Activated CD4-positive, alpha-beta memory T cell treated with anti-CD3 and anti-CD28 coated beads for 36 hours (primary cell): ENCODE results near the gene ELOVL5. TPM values are rescaled to one million over a fixed set of nuclear protein-coding genes. Genes with fewer than 3 reads are reported as not detected.
A peak's percentile ranks its signal among the peaks of the same experiment; 100 is the strongest.

Experiments
- CTCF ChIA-PET: fragments of 350-600 bp; sonication (Branson Sonifier 250); formaldehyde crosslinking; loops from one replicate; lab custom pipeline; 2021; ENCODE audit warnings: antibody characterized with exemption, inconsistent platforms; lab: Charles Lee
- POLR2A ChIA-PET: fragments of 350-600 bp; sonication (Branson Sonifier 250); formaldehyde crosslinking; loops from one replicate; lab custom pipeline; 2021; ENCODE audit warnings: antibody characterized with exemption; lab: Charles Lee
- DNase-seq: peaks from one replicate; pipeline ENCODE4 v3.0.0-alpha.2; 2020
- H3K27ac Mint-ChIP-seq: one replicate; pipeline ENCODE4 v1.8.0; 2021; ENCODE audit warnings: mixed read lengths
- H3K27me3 Mint-ChIP-seq: one replicate; pipeline ENCODE4 v1.8.0; 2021; ENCODE audit warnings: mixed read lengths
- H3K36me3 Mint-ChIP-seq: one replicate; pipeline ENCODE4 v1.8.0; 2021; ENCODE audit warnings: mixed read lengths
- H3K4me1 Mint-ChIP-seq: one replicate; pipeline ENCODE4 v1.8.0; 2021; ENCODE audit warnings: low read depth, mixed read lengths
- H3K4me3 Mint-ChIP-seq: one replicate; pipeline ENCODE4 v1.8.0; 2021; ENCODE audit warnings: mild to moderate bottlenecking, mixed read lengths
- H3K9me3 Mint-ChIP-seq: one replicate; pipeline ENCODE4 v1.8.0; 2021; ENCODE audit warnings: mixed read lengths
- intact Hi-C: fragments of 100-400 bp; cut with micrococcal nuclease; formaldehyde crosslinking; loops from one replicate; pipeline ENCODE4 v1.15.1; 2023
- total RNA-seq, 2 experiments: library from RNA; stranded (reverse); gene quantifications; one replicate each; pipeline ENCODE4 v1.2.3, GENCODE V29; 2021

The ELOVL5 gene
- total RNA-seq, 2 experiments from 2014 or later = 112 to 121 TPM

DNA sequence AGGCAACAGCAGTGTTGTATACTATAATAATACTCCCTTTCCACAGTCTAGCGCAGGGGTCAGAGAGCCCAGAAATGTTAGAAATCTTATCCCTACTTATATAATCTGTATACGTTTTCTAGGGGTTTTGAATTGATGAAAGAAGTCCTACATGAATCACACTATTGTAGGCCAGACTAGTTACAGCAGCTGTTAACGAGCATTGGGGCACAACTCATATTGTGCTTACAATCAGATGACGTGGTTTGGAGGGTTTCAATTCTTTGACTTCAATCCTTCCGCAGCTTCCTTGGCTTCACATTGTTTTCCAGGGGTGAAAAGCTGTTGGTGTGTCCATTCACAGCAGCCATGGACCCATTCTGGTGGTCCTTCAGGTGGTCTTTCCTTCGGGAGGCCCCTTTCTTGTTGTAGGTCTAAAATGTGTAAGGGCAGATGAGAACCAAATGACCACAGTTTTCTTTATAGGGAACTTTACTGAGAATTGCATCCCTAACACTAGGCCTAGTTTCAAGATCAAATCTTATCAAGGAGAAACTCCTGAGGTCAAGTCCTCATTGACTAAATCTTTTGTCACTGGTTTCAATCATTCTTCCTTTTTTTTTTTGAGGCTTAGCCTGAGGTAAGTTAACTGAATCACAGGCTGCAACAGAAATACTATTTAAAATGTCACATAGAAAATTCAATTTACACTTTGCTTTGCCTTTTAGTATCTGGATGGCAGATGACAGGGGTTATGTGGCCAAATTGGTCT is 79.7 kb downstream of the ELOVL5 start:
- CTCF ChIA-PET = interaction anchor here (2.1 kb wide), 1 partner anchor 98 kb away, joined by 7 read pairs; no protein-coding TSS in a partner anchor
- H3K36me3 Mint-ChIP-seq = peaks cover 65% of the 10 kb centered on the region
- H3K4me1 Mint-ChIP-seq = peaks cover 11% of the 10 kb centered on the region
- H3K27ac Mint-ChIP-seq = peak overlapping the region; percentile 53
- H3K9me3 Mint-ChIP-seq = no peaks in the 10 kb centered on the region
- POLR2A ChIA-PET = no interaction called here
- intact Hi-C loops = no loop called here
- H3K27me3 Mint-ChIP-seq = no peaks in the 10 kb centered on the region
- no peak for DNase-seq
- no peak overlapping the region for H3K4me3 Mint-ChIP-seq

DNA sequence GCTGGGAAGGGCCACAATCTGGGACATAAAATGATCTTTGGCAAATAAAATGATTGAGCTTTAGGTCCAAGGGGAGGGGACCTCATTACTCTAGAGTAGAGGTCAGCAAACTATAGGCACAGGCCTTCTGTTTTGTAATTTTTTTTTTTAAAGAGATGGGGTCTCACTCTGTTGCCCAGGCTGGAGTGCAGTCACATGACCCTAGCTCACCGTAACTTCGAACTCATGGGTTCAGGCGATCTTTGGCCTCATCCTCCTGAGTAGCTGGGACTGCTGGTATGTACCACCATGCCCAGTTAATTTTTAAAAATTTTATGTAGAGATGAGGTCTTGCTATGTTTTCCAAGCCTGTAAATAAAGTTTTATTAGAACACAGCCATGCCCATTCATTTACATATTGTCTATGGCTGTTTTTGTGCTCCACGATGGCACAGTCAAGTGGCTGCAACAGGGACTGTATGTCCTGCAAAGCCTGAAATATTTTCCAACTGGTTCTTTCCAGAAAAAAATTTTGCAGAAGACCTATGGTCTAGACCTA is 82.1 kb downstream of the ELOVL5 start:
- POLR2A ChIA-PET = no interaction called here
- peaks cover 11% of the 10 kb centered on the region for H3K4me1 Mint-ChIP-seq
- intact Hi-C loops = no loop called here

DNA sequence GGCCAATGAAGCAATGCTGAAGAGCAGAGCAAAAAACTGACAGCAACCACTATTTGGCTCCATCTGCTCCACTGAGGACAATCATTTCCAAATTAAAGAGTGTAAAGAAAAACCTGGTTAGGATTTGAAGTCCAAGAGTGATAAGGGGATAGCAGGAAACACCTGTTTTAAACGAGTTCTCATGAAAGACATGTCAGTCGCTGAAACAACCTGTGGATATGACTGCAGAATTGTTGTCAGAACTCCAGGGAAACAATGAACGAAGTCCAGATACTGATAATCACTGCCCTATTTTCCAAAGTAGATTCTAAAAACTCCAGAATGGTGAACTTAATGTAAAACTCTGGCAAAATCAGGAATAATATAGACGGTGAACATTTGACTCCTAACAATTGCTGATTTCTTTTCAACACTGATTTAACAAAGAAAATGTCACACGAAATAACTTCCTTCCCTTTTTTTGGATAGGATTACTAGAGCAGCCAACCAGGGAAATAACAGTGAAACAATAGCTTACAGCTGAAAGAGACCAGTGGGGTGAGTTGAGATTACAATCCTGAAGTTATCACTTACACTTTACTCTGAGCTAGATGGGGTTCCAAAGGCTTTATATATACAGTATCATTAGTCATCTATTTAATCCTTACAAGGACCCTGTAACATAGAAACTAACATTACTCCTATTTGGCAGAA is 83.7 kb downstream of the ELOVL5 start:
- no peak for DNase-seq
- peaks cover 11% of the 10 kb centered on the region for H3K4me1 Mint-ChIP-seq
- no peaks in the 10 kb centered on the region for H3K9me3 Mint-ChIP-seq
- ChIA-PET POLR2A (no interaction called here), CTCF (no interaction called here)
- no peak overlapping the region for H3K4me3 Mint-ChIP-seq
- intact Hi-C loops = no loop called here
- H3K27me3 Mint-ChIP-seq = no peaks in the 10 kb centered on the region
- peaks cover 67% of the 10 kb centered on the region for H3K36me3 Mint-ChIP-seq
- H3K27ac Mint-ChIP-seq = no peak overlapping the region

More for the DNA sequence above, 82.1 kb downstream of the ELOVL5 start:
- Mint-ChIP-seq H3K4me3 (no peak overlapping the region), H3K27me3 (no peaks in the 10 kb centered on the region), H3K9me3 (no peaks in the 10 kb centered on the region), H3K36me3 (peaks cover 68% of the 10 kb centered on the region), H3K27ac (no peak overlapping the region)
- DNase-seq = no peak
- CTCF ChIA-PET = interaction anchor here (1.5 to 2.1 kb wide), 2 partner anchors 95 to 217 kb away, joined by 3 to 7 read pairs; no protein-coding TSS in a partner anchor

DNA sequence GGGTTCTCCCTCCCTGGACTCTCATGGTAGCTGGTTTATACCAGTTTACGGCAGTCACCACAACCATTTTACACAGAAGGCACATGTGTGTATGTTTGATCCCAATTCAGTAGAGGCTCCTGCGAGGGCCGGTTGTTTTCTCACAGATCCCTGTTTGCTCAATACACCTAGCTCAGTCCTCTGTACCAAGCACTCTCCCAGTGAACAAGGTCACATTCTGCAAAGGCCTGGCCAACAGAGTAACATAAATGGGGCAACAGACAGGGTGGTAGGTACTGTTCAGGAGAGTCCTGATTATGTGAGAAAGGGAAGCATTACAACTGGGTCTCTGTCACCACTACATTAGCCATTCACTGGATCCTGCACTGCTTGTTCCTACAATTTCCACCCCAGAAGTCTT is 84.4 kb downstream of the ELOVL5 start:
- POLR2A ChIA-PET = no interaction called here
- Mint-ChIP-seq H3K27ac (no peak overlapping the region), H3K9me3 (no peaks in the 10 kb centered on the region), H3K36me3 (peaks cover 70% of the 10 kb centered on the region), H3K27me3 (no peaks in the 10 kb centered on the region), H3K4me1 (peaks cover 8% of the 10 kb centered on the region), H3K4me3 (no peak overlapping the region)
- CTCF ChIA-PET = interaction anchor here (0.5 kb wide), 1 partner anchor 268 kb away, joined by 3 read pairs; no protein-coding TSS in a partner anchor
- no peak for DNase-seq
- intact Hi-C loops = no loop called here

DNA sequence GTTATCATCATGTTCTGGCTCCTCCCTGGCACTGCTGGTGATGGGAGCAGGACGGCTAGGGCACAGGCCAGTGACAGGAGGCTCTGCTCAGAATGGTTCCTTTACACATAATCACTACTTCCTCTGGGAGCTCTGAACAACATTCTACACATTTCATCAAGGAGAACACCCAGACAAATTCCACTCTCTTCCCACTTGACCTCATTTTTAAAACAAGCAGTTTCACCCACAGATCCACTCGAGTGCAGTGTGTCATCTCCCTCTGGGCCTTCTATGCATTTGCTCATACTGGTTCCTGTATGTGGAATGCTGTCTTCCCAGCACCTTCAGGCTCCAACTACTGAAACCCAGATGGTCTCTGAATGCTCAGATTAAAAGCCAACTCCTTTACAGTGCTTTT is 84.8 kb downstream of the ELOVL5 start:
- Mint-ChIP-seq H3K4me3 (no peak overlapping the region), H3K9me3 (no peaks in the 10 kb centered on the region), H3K27ac (no peak overlapping the region), H3K36me3 (peaks cover 70% of the 10 kb centered on the region), H3K27me3 (no peaks in the 10 kb centered on the region), H3K4me1 (peaks cover 3% of the 10 kb centered on the region)
- ChIA-PET POLR2A (no interaction called here), CTCF (interaction anchor here (0.5 to 0.7 kb wide), 2 partner anchors 205 to 269 kb away, joined by 3 read pairs; no protein-coding TSS in a partner anchor)
- intact Hi-C loops = no loop called here
- no peak for DNase-seq

DNA sequence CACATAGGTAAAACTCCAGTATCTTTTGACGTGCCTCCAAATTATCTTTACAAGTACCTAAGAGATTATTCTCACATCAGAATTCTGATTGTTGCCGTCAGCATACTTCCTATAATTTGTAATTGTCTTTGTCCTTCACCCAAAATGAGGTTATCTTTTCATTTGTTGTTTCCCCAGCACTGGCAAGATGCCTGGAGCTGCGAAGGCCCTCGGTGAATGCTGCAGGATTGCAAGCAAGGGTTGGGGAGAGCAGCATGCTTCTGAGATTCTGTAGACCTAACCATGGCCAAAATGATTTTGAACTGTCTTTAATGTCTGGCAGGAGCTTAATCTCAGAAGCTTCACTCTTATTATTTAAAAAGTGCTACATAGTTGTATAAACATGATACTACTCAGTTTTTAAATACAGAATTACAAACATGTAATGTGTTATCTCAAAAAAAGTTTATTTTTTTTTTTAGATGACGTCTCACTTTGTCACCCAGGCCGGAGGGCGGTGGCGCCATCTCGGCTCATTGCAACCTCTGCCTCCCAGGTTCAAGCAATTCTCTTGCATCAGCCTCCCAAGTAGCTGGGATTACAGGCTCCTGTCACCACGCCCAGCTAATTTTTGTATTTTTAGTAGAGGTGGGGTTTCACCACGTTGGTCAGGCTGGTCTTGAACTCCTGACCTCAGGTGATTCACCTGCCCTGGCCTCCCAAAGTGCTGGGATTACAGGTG is 88.7 kb downstream of the ELOVL5 start:
- no peak for DNase-seq
- intact Hi-C loops = no loop called here
- no peaks in the 10 kb centered on the region for H3K4me1 Mint-ChIP-seq
- ChIA-PET POLR2A (no interaction called here), CTCF (interaction anchor here (1.0 kb wide), 1 partner anchor 32 kb away, joined by 3 read pairs; no protein-coding TSS in a partner anchor)
- no peak overlapping the region for H3K27ac Mint-ChIP-seq
- H3K4me3 Mint-ChIP-seq = no peak overlapping the region
- peaks cover 68% of the 10 kb centered on the region for H3K36me3 Mint-ChIP-seq
- no peaks in the 10 kb centered on the region for H3K9me3 Mint-ChIP-seq
- H3K27me3 Mint-ChIP-seq = no peaks in the 10 kb centered on the region

DNA sequence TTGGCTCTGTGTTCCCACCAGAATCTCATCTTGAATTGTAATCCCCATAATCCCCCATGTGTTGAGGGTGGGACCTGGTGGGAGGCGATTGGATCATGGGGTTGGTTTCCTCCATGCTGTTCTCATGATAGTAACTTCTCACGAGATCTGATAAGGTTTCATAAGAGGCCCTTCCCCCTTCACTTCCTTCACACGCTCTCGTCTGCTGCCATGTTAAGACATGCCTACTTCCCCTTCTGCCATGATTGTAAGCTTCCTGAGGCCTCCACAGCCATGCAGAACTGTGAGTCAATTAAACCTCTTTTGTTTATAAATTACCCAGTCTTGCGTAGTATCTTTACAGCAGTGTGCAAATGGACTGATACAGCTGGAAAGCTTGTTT is 90.0 kb downstream of the ELOVL5 start:
- no peak for DNase-seq
- ChIA-PET POLR2A (no interaction called here), CTCF (no interaction called here)
- Mint-ChIP-seq H3K27ac (no peak overlapping the region), H3K4me3 (no peak overlapping the region), H3K4me1 (no peaks in the 10 kb centered on the region), H3K9me3 (no peaks in the 10 kb centered on the region), H3K27me3 (no peaks in the 10 kb centered on the region), H3K36me3 (peaks cover 63% of the 10 kb centered on the region)
- intact Hi-C loops = no loop called here

DNA sequence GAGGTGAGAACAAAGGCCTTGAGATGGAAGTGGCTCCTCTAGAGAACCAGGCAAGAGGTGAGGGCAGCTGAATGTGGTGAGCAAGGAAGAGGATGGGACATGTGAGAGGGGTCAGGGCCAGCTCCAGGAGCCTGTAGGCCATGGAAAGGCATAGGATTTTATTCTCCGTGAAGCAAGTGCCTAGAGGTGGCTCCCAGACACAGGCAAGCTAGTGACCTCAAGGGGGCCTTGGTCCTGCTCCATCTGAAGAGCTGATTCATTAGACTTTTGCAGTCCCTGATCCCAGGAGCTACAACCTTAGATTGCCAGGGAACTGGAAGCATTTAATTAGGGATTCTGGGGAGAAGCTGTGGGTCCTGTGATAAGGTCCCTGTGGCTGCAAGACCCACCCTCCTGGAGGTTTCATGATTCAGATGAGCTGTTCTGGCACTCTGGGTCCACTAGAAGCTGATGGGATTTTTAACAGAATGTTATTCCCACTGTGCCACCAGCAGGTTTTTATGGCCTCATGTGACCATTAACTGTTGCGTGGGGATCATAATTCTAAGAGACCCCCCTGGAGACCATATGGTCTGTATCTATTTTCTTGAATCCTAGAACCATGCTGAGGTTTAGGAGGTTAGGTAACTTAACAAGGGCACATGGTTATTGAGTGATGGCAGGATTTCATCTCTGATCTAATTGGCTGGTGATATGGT is 90.5 kb downstream of the ELOVL5 start:
- no peak overlapping the region for H3K27ac Mint-ChIP-seq
- peaks cover 62% of the 10 kb centered on the region for H3K36me3 Mint-ChIP-seq
- H3K4me3 Mint-ChIP-seq = no peak overlapping the region
- ChIA-PET CTCF (interaction anchor here (1.1 kb wide), 1 partner anchor 83 kb away, joined by 3 read pairs; no protein-coding TSS in a partner anchor), POLR2A (no interaction called here)
- H3K4me1 Mint-ChIP-seq = no peaks in the 10 kb centered on the region
- no peaks in the 10 kb centered on the region for H3K27me3 Mint-ChIP-seq
- no peak for DNase-seq
- H3K9me3 Mint-ChIP-seq = no peaks in the 10 kb centered on the region
- intact Hi-C loops = no loop called here

DNA sequence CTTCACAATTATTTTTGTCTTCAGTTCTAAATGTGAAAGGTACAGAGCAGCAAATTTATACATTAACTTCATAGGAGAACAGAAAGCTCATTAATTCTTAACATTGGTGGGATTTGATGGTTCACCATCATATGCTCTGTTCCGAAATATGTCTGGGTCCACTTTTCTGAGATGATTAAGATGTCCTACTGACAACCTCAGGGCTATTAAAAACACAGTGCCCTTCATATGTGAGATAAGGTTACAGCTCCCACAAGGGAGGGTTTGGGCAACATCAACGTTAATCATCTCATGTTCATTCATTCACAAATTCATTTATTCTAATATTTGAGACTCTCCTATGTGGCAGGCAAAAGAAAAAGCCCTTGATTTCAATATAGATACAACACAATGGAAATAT is 91.2 kb downstream of the ELOVL5 start:
- H3K27me3 Mint-ChIP-seq = no peaks in the 10 kb centered on the region
- no peak overlapping the region for H3K27ac Mint-ChIP-seq
- no peak for DNase-seq
- no peaks in the 10 kb centered on the region for H3K4me1 Mint-ChIP-seq
- peaks cover 61% of the 10 kb centered on the region for H3K36me3 Mint-ChIP-seq
- H3K4me3 Mint-ChIP-seq = no peak overlapping the region
- intact Hi-C loops = no loop called here
- ChIA-PET POLR2A (no interaction called here), CTCF (interaction anchor here (0.5 to 1.1 kb wide), 2 partner anchors 31 to 82 kb away, joined by 3 read pairs; no protein-coding TSS in a partner anchor)
- no peaks in the 10 kb centered on the region for H3K9me3 Mint-ChIP-seq

DNA sequence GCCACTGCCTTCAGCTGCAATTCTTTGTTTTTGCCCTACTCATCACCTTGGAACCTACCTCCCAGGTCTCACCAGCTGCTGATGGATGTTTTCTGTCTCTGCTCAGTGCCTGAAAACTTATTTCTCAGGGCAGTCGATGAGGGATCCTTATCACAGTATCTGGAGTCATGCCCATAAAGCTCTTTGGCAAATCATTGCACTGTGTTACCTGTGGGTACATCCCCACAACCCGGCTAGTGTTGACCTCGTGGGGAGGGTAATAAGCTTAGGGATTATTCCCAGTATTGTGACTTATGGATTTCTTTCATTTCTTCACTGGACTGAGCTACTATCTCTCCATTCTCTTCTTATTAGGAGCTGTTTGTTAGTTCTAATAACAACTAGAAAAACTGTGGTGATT is 91.7 kb downstream of the ELOVL5 start:
- ChIA-PET CTCF (interaction anchor here (0.5 to 1.1 kb wide), 3 partner anchors 32 to 227 kb away, joined by 3 to 4 read pairs (median 3); no protein-coding TSS in a partner anchor), POLR2A (no interaction called here)
- no peak for DNase-seq
- intact Hi-C loops = no loop called here
- Mint-ChIP-seq H3K4me1 (no peaks in the 10 kb centered on the region), H3K27ac (no peak overlapping the region), H3K27me3 (no peaks in the 10 kb centered on the region), H3K9me3 (no peaks in the 10 kb centered on the region), H3K36me3 (peaks cover 57% of the 10 kb centered on the region), H3K4me3 (no peak overlapping the region)

DNA sequence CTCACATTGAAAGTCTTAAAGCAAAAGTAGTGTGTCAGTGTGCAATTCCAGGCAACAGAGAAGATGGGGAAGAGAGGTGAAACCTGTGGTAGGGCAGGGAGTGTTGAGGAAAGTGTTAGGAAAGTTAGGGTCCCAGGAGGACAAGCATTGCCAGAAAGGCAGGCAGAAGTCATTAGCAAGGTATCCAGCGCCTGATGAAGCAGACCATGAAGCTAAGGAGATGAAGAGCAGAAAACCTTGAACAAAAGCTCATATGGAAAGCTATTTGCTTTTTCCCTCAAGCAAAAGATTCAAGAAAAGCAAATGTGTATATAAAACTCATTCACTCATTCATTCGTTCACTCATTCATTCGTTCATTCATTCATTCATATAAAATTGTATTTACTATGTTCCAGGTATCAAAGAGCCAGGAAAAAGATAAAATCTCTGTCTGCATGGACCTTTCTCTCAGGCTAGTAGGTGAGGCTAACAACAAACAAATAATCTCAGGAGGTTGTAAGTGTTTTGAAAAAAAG is 96.5 kb downstream of the ELOVL5 start:
- ChIA-PET POLR2A (no interaction called here), CTCF (no interaction called here)
- intact Hi-C loops = no loop called here
- H3K9me3 Mint-ChIP-seq = no peaks in the 10 kb centered on the region
- no peak overlapping the region for H3K4me3 Mint-ChIP-seq
- no peak overlapping the region for H3K27ac Mint-ChIP-seq
- peaks cover 2% of the 10 kb centered on the region for H3K4me1 Mint-ChIP-seq
- DNase-seq = no peak
- H3K36me3 Mint-ChIP-seq = peaks cover 20% of the 10 kb centered on the region
- H3K27me3 Mint-ChIP-seq = no peaks in the 10 kb centered on the region
